Muscle of leg (tissue), 11 donors: ENCODE measurements around the gene TCOF1. TPM values are rescaled to one million over a fixed set of nuclear protein-coding genes. Genes with fewer than 3 reads are reported as not detected.
A peak's percentile ranks its signal among the peaks of the same experiment; 100 is the strongest.

Experiments used
- DNase-seq: peaks from one replicate; pipeline ENCODE4 v3.0.0; 2013
- H3K27ac ChIP-seq: one replicate; pipeline ENCODE4 v1.5.1; 2013; ENCODE audit warnings: mild to moderate bottlenecking, low read length, control low read depth
- H3K27me3 ChIP-seq: one replicate; pipeline ENCODE4 v1.6.1; 2013; ENCODE audit warnings: low read length; ENCODE audit not compliant: control insufficient read depth, insufficient read depth
- H3K36me3 ChIP-seq: one replicate; pipeline ENCODE4 v1.6.1; 2013; ENCODE audit warnings: low read length; ENCODE audit not compliant: control insufficient read depth, insufficient read depth
- H3K4me1 ChIP-seq: one replicate; pipeline ENCODE4 v1.6.1; 2013; ENCODE audit warnings: low read length; ENCODE audit not compliant: control insufficient read depth, insufficient read depth
- H3K4me3 ChIP-seq: one replicate; pipeline ENCODE4 v1.5.1; 2013; ENCODE audit warnings: low read length, control low read depth
- H3K9me3 ChIP-seq: replicated peaks from 2 replicates; pipeline ENCODE4 v1.6.1; 2013; ENCODE audit warnings: low read depth, low read length; ENCODE audit not compliant: control insufficient read depth
- WGBS: methylation state at CpG from one replicate; pipeline ENCODE4 v1.1.5; 2013; ENCODE audit warnings: missing lambda C conversion rate; ENCODE audit not compliant: insufficient coverage; 5-methylcytosine and 5-hydroxymethylcytosine counted together
- polyA plus RNA-seq, 8 donors: library from polyadenylated mRNA; unstranded; fragments of 120-200 nt; gene quantifications; one replicate each; pipeline versions ENCODE4 v1.2.1 to v1.2.3, GENCODE V29; 2013; ENCODE audit warnings: inconsistent platforms in 1 of 8, low replicate concordance in 1 of 8; ENCODE audit not compliant: insufficient read length in 8 of 8, insufficient read depth in 1 of 8
- total RNA-seq: library from RNA; stranded (reverse); fragments of 120-200 nt; gene quantifications from one replicate; pipeline ENCODE4 v1.2.4, GENCODE V29; 2013

Gene TCOF1
- total and polyA plus RNA-seq, 9 donors: 12.6 to 26.1 (median 22.5) TPM

DNA sequence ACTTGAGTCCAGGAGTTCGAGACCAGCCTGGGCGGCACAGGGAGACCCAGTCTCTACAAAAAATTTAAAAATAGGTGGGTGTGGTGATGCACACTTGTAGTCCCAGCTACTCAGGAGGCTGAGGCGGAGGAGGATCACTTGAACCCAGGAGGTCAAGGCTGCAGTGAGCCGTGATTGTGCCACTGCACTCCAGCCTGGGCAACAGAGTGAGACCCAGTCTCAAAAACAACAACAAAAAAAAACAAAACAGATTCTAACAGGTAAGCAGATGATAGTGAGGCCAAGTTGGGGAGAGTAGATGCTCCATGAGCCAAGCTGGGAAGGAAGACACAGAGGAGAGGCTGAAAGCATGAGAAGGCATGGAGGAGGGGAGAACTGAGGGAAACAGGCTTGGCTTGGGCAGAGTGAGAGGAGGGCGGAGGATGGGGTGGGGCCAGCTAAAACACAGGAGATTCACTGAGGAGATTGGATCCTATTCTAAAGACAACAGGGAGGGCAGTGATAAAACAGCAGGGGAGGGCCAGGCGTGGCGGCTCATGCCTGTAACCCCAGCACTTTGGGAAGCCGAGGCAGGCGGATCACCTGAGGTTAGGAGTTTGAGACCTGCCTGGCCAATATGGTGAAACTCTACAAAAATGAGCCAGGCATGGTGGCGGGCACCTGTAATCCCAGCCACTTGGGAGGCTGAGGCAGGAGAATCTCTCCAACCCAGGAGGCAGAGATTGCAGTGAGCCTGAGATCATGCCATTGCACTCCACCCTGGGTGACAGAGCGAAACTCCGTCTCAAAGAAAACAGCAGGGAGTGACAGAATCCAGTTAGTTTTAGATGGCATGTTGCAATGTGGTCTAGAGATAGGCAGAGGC is 83.7 kb downstream of the TCOF1 start:
- H3K27ac ChIP-seq: no peak overlapping the region
- no peaks in the 10 kb centered on the region for H3K9me3 ChIP-seq
- no peaks in the 10 kb centered on the region for H3K27me3 ChIP-seq
- H3K4me1 ChIP-seq: peaks cover 10% of the 10 kb centered on the region
- H3K36me3 ChIP-seq: peaks cover 35% of the 10 kb centered on the region
- H3K4me3 ChIP-seq: no peak overlapping the region
- WGBS: 73% methylated on average over 11 of the region's 12 CpGs
- DNase-seq: no peak

DNA sequence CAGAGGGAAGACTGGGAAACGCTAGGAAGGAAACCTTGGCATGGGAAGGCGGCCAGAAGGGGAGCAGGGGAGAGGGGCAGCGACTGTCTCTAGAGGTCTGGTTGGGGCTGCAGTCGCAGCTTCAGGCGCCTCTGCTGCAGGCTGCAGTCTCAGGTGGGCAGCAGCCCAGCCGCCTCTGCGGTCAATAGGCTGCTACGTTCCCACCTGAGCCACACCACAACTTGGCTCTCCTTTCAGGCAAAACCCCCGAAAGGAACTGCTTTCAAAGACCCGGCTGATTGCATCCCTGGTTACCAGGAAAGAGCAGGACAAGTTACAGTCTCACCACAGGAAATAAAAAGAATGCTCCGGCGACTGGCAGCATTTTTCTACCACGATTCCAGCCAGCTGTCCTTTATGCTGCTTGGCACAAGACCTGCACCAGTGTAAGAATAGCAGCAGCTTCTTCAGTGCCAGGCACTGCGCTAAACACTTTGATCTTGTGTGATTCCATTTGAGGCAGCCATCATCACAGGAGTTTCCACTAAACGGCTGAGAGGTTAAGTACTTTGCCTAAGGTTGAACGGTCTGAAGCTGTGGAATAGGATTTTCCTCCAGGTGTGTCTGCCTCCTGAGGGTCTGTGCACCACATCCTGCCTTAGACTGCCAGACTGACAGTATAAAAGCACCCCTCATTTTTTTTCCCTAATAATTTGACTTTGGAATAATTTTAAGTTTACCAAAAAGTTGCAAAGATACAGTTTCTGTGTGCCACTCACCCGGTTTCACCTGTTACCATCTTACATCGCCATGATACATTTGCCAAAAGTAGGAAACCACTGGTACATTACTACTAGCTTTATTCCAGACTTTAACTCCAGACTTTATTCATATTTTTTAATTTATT is 84.6 kb downstream of the TCOF1 start:
- DNase-seq: peak; percentile 54

DNA sequence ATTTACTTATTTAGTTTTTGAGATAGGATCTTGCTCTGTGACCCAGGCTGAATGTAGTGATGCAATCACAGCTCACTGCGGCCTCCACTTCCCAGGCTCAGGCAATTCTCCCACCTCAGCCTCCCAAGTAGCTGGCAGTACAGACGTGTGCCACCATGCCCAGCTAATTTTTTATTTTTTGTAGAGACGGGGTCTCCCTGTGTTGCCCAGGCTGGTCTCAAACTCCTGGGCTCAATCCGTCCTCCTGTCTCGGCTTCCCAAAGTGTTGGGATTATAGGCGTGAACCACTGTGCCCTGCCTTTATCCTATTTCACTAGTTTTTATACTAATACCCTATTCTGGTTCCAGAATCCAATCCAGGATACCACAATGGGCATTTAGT is 85.2 kb downstream of the TCOF1 start:
- H3K36me3 ChIP-seq: peaks cover 50% of the 10 kb centered on the region
- no peak overlapping the region for H3K27ac ChIP-seq
- 82% methylated on average over 5 of the region's 6 CpGs for WGBS
- no peak overlapping the region for H3K4me3 ChIP-seq
- DNase-seq: no peak
- no peaks in the 10 kb centered on the region for H3K9me3 ChIP-seq
- H3K27me3 ChIP-seq: no peaks in the 10 kb centered on the region
- peaks cover 13% of the 10 kb centered on the region for H3K4me1 ChIP-seq

More for the DNA sequence above, 84.6 kb downstream of the TCOF1 start:
- Histone ChIP-seq H3K36me3 (peaks cover 44% of the 10 kb centered on the region), H3K4me1 (peaks cover 8% of the 10 kb centered on the region), H3K27ac (peak overlapping the region; percentile 48), H3K4me3 (no peak overlapping the region), H3K27me3 (no peaks in the 10 kb centered on the region), H3K9me3 (no peaks in the 10 kb centered on the region)
- 44% methylated on average over 15 of the region's 18 CpGs for WGBS

DNA sequence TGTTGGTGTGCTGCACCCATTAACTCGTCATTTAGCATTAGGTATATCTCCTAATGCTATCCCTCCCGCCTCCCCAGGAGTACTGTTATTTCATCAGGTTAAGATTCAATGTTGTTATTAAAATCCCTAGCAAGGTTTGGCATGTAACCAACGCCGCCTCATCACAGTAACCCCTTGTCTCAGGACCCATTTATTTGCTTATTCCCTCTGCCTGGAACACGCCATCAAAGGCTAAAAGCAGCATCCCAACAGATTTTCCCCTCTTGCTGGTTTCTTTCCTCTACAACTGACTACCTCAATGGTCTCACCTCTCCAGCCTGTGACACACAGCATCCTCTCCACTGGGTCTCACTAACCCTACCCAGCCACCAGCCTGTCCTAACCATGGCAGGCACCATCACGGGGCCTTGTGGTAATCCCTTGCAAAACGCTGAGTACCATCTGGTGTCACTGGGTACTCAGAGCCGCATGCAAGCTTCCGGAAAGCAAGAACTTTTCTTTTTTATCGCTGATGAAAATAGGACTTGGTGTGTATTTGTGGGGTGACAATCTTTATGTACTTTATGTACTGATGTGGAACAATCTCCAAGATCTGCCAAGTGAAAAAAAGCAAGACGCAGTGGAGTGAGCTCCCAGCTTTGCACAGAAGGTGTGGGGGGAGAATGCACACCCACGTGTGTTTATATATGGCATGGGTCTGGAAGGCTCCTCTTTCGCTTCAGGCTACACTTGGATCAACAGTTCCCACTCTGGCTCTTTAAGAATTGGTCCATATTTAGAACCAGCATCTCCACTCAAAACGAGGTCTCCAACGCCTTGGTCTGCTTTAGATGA is 86.0 kb downstream of the TCOF1 start:
- Histone ChIP-seq H3K36me3 (peaks cover 57% of the 10 kb centered on the region), H3K9me3 (no peaks in the 10 kb centered on the region), H3K27ac (no peak overlapping the region), H3K4me3 (no peak overlapping the region), H3K27me3 (no peaks in the 10 kb centered on the region), H3K4me1 (peaks cover 20% of the 10 kb centered on the region)
- 83% methylated on average over 8 of the region's 15 CpGs for WGBS
- DNase-seq: no peak

DNA sequence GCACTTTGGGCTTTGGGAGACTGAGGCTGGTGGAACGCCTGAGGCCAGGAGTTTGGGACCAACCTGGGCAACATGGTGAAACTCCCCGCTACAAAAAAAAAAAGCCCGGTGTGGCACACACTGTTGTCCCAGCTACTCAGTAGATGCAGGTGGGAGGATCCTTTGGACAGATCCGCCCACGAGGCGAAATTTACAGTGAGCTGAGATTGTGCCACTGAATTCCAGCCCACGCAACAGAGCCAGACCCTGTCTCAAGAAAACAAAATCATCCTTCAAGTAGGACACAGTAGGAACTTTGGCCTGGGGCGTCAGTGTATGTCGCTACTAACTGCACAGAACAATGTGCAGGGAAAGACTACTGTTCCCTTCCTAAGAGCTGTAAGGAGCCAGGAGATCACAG is 87.3 kb downstream of the TCOF1 start:
- no peak for DNase-seq
- Histone ChIP-seq H3K4me3 (no peak overlapping the region), H3K4me1 (peaks cover 23% of the 10 kb centered on the region), H3K27me3 (no peaks in the 10 kb centered on the region), H3K36me3 (peaks cover 57% of the 10 kb centered on the region), H3K9me3 (no peaks in the 10 kb centered on the region), H3K27ac (no peak overlapping the region)
- WGBS: 80% methylated on average over 4 of the region's 9 CpGs

DNA sequence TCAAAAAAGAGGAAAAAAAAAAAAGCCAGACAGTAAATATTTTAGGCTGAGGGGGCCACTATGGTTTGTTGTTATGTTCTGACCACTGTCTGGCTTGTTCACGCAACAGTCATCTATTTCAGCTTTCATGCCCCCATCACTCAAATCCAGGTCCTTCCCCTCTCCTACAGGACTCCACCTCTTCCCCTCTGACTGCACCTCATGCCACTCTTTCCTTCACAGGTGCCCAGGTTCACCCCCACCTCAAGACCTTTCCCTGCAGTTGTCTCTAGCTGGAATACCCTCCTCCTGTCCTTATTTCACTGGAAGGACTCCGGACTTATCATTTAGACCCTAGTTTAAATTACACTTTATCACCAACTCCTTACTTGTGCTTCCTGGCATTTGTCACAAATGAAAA is 88.6 kb downstream of the TCOF1 start:
- Histone ChIP-seq H3K27ac (no peak overlapping the region), H3K4me3 (no peak overlapping the region), H3K4me1 (peaks cover 23% of the 10 kb centered on the region), H3K27me3 (no peaks in the 10 kb centered on the region), H3K9me3 (peaks cover 5% of the 10 kb centered on the region), H3K36me3 (peaks cover 54% of the 10 kb centered on the region)
- DNase-seq: no peak
- 86% methylated on average over 2 of the region's 2 CpGs for WGBS

DNA sequence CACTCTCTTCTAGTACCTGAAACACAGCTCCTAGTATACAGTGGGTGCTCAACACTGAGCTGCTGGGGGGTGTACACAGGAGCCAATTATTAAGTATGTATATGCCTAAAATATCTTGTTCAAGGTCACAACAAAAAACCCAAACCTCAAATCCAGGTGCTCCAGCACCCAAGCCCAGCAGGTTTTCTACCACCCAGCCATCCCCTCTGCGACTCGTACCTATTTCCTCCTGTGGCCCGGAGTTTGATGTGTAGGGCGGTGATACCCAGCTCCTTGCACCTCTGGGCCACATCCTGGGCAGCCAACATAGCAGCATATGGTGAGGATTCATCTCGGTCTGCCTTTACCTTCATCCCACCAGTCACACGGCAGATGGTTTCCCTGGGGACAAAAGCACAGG is 89.1 kb downstream of the TCOF1 start:
- WGBS: 100% methylated on average over 5 of the region's 6 CpGs
- H3K4me3 ChIP-seq: no peak overlapping the region
- DNase-seq: no peak
- no peak overlapping the region for H3K27ac ChIP-seq
- peaks cover 53% of the 10 kb centered on the region for H3K36me3 ChIP-seq
- peaks cover 5% of the 10 kb centered on the region for H3K9me3 ChIP-seq
- H3K27me3 ChIP-seq: no peaks in the 10 kb centered on the region
- peaks cover 23% of the 10 kb centered on the region for H3K4me1 ChIP-seq

DNA sequence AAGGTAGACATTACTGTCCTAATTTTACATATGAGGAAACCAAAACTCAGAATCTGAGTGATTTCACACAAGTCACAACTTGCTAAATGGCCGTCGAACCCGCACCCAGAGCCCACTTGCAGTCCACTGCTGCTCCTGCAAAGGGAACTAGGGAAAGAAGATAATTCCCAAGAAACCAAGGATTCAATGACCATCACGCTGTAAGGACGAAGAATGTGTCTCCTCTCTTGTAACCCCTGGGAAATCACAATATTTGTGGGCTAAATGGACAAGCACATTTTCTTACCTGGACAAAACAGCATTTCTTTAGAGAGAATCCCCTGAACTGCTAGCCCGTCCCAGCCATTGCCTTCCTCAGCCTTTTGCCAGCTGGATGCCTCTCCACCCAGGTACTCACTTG is 89.7 kb downstream of the TCOF1 start:
- Histone ChIP-seq H3K36me3 (peaks cover 50% of the 10 kb centered on the region), H3K4me3 (no peak overlapping the region), H3K9me3 (peaks cover 5% of the 10 kb centered on the region), H3K27me3 (no peaks in the 10 kb centered on the region), H3K27ac (no peak overlapping the region), H3K4me1 (peaks cover 18% of the 10 kb centered on the region)
- 100% methylated on average over 1 of the region's 6 CpGs for WGBS
- no peak for DNase-seq

DNA sequence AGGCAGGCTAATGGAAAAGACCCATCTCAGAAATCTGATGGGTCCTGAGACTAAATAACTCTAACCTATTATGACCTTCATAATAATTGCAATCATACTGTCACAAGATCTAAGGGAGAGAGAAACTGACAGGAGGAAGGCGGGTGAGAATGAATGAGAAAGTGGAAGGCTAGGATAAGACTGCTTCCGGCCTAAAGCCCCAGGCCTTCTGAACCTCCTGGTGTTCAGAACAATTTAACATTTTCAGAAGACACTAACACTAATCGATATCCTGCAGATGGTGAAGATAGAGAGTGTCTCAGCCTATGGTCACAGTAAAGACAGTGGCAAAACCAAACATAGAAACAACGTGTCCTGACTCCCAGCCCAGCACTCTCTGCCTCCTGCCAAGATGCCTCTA is 90.8 kb downstream of the TCOF1 start:
- no peaks in the 10 kb centered on the region for H3K27me3 ChIP-seq
- H3K4me3 ChIP-seq: peak overlapping the region; percentile 98
- DNase-seq: no peak
- peaks cover 5% of the 10 kb centered on the region for H3K9me3 ChIP-seq
- H3K27ac ChIP-seq: peak overlapping the region; percentile 98
- H3K36me3 ChIP-seq: peaks cover 49% of the 10 kb centered on the region
- WGBS: no CpG with 5 or more reads among the region's 4 CpGs
- H3K4me1 ChIP-seq: peaks cover 15% of the 10 kb centered on the region
